Activated T-cell treated with anti-CD3 and anti-CD28 coated beads for 24 hours (primary cell): ENCODE measurements around the gene CCDC121.
"Not testable (repeated sequence)": the region's sequence is repeated elsewhere in the genome, so short reads cannot be mapped to it uniquely, and the experiment has no call there.

Experiments used
- DNase-seq: peaks from one replicate; pipeline ENCODE4 v3.0.0-alpha.2; 2020; ENCODE audit warnings: low read depth

CCDC121 gene

GRCh38 chr2:27636766-27637165 lies 8.0 kb upstream of the CCDC121 start:
- no peak for DNase-seq

GRCh38 chr2:27634291-27634690 lies 5.5 kb upstream of the CCDC121 start:
- no peak for DNase-seq

GRCh38 chr2:27630257-27630656 lies 1.4 kb upstream of the CCDC121 start:
- not testable (repeated sequence) for DNase-seq

DNA sequence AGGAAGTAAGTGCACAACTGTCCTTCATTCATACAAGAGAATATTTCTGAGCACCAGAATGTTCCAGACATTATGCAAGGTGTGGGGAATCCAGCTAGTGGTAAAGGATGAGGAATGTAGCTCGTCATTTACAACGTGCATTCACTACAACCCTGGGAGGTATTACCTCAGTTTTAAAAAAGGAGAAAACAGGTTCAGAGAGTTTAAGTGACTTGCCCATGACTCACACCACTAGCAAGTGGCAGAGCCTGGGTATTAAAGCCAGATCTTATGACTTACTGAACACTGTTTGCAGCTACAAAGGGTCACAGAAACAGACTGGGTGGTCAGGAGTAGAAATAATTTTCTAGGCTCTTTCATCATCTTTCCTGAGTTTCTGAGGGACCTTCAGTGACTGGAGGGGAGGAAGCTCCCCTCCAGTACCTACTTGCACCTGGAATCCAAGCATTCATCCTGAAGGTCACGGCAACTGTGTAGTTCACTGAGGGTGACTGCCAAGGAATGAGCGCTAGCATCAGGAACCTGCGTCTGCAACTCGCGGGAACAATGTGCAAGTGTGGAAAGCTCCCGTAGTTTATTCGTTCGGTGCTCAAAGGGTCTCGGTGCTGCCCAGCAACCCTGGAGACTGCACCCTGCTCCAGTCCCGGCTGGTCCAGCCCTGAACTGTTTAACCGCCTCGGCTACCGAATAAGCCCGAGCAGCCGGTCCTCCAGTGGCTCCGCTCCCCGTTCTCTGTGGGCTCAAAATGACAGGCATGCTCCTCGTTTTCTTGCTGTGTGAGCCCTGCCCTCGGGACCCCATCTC lies 647 bp downstream of the CCDC121 start:
- no peak for DNase-seq

DNA sequence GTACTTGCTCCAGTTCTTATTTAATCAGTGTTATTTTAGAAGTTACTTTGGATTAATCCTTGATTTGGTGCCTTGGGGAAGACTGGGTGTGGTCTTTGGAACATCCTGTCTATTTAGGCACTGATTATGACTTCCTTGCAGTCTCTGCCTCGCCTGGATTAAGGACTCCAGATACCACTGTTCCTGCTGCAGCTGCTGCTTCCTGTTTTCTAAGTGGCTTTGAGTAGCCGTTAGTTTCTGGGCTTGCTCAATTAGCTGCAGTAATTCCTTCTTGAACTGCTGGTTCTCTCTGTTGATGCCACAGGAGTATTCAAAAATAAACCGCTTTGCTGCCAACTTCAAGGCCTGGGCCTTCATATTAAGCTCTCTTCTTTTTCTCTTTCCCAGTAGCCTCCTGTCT lies 1.9 kb downstream of the CCDC121 start:
- not testable (repeated sequence) for DNase-seq

DNA sequence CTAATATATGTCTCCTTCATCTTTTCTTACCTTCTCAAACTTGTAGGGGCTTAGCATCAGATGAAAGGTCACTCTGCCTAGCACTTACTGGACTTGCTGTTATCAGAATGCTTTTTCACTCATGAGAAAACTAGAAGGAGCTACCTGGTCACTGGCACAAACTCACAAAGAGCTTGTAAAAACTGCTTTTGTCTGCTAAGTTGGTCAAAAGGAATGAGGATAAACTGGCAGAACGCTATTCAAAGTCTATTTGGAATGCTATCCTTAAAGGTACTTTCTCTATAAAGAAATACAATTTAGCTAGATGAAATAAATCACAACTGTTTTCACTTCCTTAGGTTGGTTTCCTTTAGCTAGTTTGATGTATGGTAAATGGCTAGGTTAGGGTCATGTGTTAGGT lies 2.5 kb downstream of the CCDC121 start:
- DNase-seq = not testable (repeated sequence)

GRCh38 chr2:27624943-27625342 lies 3.9 kb downstream of the CCDC121 start:
- DNase-seq = no peak

DNA sequence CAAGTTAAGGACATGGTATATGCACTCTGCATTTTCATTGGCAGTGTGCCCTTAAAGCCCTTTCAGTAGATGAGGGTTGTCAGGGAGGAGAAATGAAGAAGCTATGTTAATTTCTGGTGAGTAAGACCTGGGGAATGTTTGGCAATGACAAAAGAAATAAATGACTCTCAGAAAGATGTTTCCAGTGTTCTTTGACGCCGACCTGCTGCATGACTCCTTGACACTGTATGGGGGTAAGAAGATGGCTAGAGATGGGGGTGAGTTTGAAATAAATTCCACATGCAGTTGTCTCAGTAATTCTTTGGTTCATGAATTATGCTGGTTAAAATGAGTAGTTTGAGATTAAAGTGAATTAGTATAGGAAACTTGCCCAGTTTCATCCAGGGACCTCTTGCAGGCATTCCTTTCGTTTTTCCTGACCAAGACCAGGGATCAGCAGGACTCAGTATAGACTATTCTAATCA lies 5.9 kb downstream of the CCDC121 start:
- DNase-seq = no peak

- DNase-seq = no peak
These were observed 7.3 kb downstream of the CCDC121 start for GRCh38 chr2:27621524-27621923.

DNA sequence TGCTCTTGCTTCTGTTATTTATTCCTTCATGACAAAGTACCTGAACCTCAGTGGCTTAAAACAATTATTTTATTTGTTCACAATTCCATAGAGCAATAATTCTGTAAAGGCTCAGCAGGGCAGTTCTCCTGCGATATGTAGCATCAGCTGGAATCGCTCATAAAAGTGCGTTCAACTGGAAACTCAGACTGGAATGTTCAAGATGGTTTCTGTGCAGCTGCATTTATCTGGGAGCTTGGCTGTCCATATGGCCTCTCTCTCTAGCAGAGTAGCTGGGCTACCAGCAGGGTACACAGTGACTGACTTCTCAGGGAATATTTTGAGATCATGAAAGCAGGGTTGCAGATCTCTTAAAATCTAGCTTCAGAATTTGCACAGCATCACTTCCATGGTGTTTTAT lies 13.5 kb downstream of the CCDC121 start:
- DNase-seq = no peak

GRCh38 chr2:27613985-27614384 lies 14.8 kb downstream of the CCDC121 start:
- DNase-seq = no peak

- no peak for DNase-seq
These were observed 22.2 kb downstream of the CCDC121 start for GRCh38 chr2:27606611-27607010.

DNA sequence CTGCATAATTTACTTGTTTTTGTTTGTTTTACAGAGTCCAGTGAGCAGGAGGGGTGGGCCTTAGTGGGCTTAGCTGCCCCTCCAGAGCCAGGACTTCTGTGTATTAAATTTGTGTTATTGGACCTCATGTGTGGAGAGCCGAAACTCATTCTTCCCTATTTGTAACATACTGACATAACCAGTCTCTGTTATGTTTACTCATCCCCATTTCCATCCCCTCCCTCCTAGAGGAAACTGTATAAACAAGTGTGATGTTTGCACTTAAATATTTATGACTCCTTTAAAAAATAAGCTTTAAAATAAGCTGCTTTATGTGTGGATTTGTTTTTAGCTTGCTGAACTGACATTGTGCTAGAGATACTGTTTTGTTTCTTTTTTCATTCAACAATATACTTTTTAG lies 32.2 kb downstream of the CCDC121 start:
- no peak for DNase-seq

DNA sequence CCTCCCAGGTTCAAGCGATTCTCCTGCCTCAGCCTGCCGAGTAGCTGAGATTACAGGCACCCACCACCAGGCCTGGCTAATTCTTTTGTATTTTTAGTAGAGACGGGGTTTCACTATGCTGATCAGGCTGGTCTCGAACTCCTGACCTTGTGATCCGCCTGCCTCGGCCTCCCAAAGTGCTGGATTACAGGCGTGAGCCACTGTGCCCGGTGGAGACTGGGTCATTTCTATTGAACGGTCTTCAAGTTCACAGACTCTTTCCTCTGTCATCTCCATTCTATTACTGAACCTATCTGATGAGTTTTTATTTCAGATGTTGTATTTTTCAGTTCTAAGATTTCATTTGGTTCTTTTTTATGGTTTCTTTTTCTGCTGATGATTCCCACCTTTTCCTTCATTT lies 33.4 kb downstream of the CCDC121 start:
- not testable (repeated sequence) for DNase-seq

DNA sequence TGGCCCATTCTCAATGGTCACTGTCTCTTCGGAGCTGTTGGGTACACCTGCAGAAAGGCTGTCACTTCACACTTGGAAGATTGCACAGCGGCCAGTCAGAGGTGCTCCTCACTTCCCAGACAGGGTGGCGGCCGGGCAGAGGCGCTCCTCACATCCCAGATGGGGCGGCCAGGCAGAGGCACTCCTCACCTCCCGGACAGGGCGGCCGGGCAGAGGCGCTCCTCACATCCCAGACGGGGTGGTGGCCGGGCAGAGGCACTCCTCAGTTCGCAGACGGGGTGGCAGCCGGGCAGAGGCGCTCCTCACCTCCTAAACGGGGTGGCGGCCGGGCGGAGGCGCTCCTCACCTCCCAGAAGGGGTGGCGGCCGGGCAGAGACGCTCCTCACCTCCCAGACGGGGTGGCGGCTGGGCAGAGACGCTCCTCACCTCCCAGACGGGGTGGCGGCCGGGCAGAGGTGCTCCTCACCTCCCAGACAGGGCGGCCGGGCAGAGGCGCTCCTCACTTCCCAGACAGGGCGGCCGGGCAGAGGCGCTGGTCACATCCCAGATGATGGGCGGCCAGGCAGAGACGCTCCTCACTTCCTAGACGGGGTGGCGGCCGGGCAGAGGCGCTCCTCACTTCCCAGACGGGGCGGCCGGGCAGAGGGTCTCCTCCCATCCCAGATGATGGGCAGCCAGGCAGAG lies 34.6 kb downstream of the CCDC121 start:
- not testable (repeated sequence) for DNase-seq

DNA sequence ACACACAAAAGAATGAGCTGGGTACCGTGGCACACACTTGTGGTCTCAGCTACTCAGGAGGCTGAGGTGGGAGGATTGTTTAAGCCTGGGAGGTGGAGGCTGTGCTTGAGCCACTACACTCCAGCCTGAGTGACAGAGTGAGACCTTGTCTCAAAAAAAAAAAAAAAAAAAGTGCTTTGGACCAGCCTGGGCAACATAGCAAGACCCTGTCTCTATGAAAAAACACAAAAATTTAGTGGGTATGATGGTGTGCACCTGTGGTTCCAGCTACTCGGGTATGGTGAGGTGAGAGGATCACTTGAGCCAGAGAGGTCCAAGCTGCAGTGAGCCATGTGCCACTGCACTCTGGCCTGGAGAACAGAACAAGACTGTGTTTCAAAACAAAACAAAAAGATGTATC lies 35.6 kb downstream of the CCDC121 start:
- no peak for DNase-seq

GRCh38 chr2:27591745-27592144 lies 37.1 kb downstream of the CCDC121 start:
- DNase-seq = no peak

DNA sequence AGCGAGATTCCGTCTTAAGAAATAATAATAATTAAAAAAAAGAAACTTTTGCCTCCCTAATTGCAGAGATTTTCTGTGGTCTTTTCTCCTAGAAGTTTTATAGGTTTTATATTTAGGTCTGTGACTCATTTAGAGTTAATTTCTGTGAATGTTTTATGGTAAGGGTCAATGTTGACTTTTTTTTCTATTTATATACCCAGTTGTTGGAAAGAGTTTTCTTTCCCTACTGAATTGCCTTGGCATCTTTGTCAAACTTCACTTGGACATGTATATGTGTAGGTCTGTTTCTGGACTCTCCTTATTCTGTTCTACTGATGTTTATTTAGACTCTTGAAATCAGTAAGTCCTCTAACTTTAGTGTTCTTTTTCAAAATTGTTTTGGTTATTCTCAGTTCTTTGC lies 40.5 kb downstream of the CCDC121 start:
- no peak for DNase-seq

DNA sequence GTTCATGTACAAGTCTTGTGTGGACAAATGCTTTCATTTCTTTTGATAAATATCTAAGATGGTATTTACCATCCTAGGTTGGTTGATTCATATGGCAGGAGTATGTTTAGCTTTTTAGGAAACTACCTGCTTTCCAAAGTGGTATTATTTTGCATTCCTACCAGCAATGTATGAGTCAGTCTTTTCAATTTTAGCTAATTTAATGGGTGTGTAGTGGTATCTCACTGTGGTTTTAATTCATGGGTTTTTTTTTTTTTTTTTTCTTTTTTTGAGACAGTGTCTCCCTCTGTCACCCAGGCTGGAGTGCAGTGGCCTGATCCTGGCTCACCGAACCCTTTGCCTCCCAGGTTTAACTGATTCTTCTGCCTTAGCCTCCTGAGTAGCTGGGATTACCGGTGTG lies 41.8 kb downstream of the CCDC121 start:
- no peak for DNase-seq

DNA sequence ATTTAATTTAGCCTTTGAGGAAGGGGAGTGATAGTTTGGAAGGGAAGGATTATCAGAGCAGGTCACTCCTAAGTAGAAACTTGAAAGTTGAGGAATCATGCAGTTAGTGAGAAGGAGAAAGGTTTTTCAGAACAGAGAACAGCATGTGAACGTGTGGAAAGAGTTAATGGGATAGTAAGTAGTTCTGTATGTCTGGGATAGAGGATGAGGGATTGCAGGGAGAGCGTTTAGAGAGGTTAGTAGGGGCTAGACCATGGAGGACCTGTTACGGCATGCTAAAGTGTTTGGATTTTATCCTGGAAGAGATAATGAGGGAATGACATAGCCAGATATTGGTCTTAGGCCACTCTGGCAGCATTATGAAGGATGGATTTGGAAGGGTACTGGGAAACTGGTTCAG lies 44.2 kb downstream of the CCDC121 start:
- DNase-seq = no peak

GRCh38 chr2:27583390-27583915 lies 45.4 kb downstream of the CCDC121 start:
- no peak for DNase-seq

- DNase-seq = peak; percentile 76
These were observed 46.0 kb downstream of the CCDC121 start, which contains the start of gene ZNF512 for GRCh38 chr2:27582695-27583389. Gene ZNF512 (plus strand): TSS chr2:27583042. CDS start chr2:27583113, 71 bp downstream.
